HFFc6 (cell line): ENCODE results near the gene MYMX. TPM values are rescaled to one million over a fixed set of nuclear protein-coding genes. Genes with fewer than 3 reads are reported as not detected.
A peak's percentile ranks its signal among the peaks of the same experiment; 100 is the strongest.

Experiments
- DNase-seq: peaks from one replicate; pipeline ENCODE4 v3.0.0-alpha.2; 2018
- H3K27ac Mint-ChIP-seq: 2 replicates; pipeline ENCODE4 v1.8.0; 2020; ENCODE audit warnings: mild to moderate bottlenecking, mixed read lengths
- H3K27me3 Mint-ChIP-seq: 2 replicates; pipeline ENCODE4 v1.8.0; 2021; ENCODE audit warnings: mild to moderate bottlenecking, moderate library complexity, mixed read lengths; ENCODE audit not compliant: insufficient read depth
- H3K36me3 Mint-ChIP-seq: 2 replicates; pipeline ENCODE4 v1.8.0; 2021; ENCODE audit warnings: low read depth, mixed read lengths
- H3K4me1 Mint-ChIP-seq: 2 replicates; pipeline ENCODE4 v1.8.0; 2020; ENCODE audit warnings: low read depth, mixed read lengths
- H3K4me3 Mint-ChIP-seq: 2 replicates; pipeline ENCODE4 v1.8.0; 2020; ENCODE audit warnings: mild to moderate bottlenecking, moderate library complexity, mixed read lengths
- H3K9me3 Mint-ChIP-seq: 2 replicates; pipeline ENCODE4 v1.8.0; 2020; ENCODE audit warnings: mild to moderate bottlenecking, mixed read lengths
- CTCF ChIP-seq: fragments of 200-600 bp; sonication (generic); IDR thresholded peaks from 2 replicates; pipeline ENCODE4 v1.5.0; 2021; ENCODE audit warnings: antibody characterized with exemption, mild to moderate bottlenecking
- total RNA-seq, 6 experiments: library from RNA; stranded (reverse); fragmentation: NEBNext Ultra II Directional; extraction: Animal tissue kit (Norgen Biotek cat#: 25700); gene quantifications; 2 replicates in 1 of 6; 3 replicates in 5 of 6; pipeline ENCODE4 v1.2.3, GENCODE V29; 2021

Gene MYMX
- total RNA-seq, 6 experiments from 2014 or later, result not detected

- peak; percentile 99 for TF ChIP-seq CTCF
- DNase-seq, result no peak
- H3K27me3 Mint-ChIP-seq, result peaks cover 4% of the 10 kb centered on the region
- no peaks in the 10 kb centered on the region for H3K9me3 Mint-ChIP-seq
- H3K4me1 Mint-ChIP-seq, result peaks cover 50% of the 10 kb centered on the region
- peak overlapping the region; percentile 86 for H3K4me3 Mint-ChIP-seq
- H3K36me3 Mint-ChIP-seq, result no peaks in the 10 kb centered on the region
- peak overlapping the region; percentile 96 for H3K27ac Mint-ChIP-seq
Measured at GRCh38 chr6:44237813-44238433, 21.2 kb downstream of the MYMX start.

- DNase-seq, result no peak
- H3K4me3 Mint-ChIP-seq, result peak overlapping the region; percentile 86; the same call in 1 of the 2 replicates
- no peaks in the 10 kb centered on the region for H3K9me3 Mint-ChIP-seq
- peak overlapping the region; percentile 96 for H3K27ac Mint-ChIP-seq
- peaks cover 2% of the 10 kb centered on the region; the same call in 1 of the 2 replicates for H3K27me3 Mint-ChIP-seq
- no peak for TF ChIP-seq CTCF
- H3K36me3 Mint-ChIP-seq, result no peaks in the 10 kb centered on the region
- H3K4me1 Mint-ChIP-seq, result peaks cover 45% of the 10 kb centered on the region
Measured at GRCh38 chr6:44238687-44239350, 22.1 kb downstream of the MYMX start.

DNA sequence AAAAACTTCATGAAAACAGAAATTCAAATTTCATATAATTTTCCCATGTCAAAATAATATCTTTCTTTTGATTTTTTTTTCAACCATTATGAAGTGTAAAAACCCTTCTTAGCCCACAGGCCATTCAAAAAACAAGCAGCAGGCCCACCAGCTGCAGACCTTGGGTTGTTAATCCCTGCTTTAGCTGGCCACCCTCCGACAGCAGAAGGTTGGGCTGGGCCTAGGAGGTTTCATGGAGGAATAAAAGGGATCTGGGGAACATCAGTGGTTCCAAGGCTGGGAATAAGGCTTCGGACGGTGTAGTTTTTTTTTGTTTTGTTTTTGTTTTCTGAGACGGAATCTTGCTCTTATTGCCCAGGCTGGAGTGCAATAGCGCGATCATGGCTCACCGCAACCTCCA lies 26.6 kb downstream of the MYMX start:
- Mint-ChIP-seq H3K36me3 (peaks cover 16% of the 10 kb centered on the region), H3K9me3 (peaks cover 12% of the 10 kb centered on the region), H3K4me1 (peaks cover 16% of the 10 kb centered on the region), H3K4me3 (no peak overlapping the region), H3K27ac (no peak overlapping the region), H3K27me3 (peaks cover 9% of the 10 kb centered on the region)
- TF ChIP-seq CTCF, result no peak
- DNase-seq, result no peak

DNA sequence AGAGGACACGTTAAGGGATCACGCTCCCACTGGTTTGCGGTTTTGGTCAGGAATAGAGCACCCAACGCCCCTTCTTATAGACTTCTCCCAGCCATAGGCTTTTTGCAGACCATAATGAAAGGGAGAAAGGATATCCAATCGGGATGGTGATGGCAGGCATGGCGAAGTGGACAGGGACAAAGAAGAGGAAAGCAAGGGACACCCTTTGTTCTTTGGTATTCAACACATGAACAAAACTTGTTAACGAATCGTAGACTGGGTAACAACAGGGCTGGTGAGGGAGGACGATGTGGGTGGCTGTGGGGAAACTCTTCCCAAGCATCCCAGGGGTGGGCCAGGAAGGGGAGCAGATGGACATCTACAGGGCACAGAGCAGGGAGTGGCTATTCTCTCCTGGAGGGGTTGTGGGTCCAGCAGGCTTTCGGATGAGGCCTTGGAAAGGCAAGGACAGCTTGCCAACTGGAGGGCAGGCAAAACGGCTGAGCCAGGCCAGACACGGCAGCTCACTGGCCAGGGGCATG lies 28.7 kb downstream of the MYMX start:
- no peak for TF ChIP-seq CTCF
- Mint-ChIP-seq H3K4me3 (peak overlapping the region; percentile 98), H3K27ac (peak overlapping the region; percentile 25), H3K9me3 (peaks cover 12% of the 10 kb centered on the region), H3K36me3 (peaks cover 37% of the 10 kb centered on the region), H3K4me1 (peaks cover 32% of the 10 kb centered on the region), H3K27me3 (peaks cover 14% of the 10 kb centered on the region)
- DNase-seq, result no peak

- Mint-ChIP-seq H3K4me1 (peaks cover 39% of the 10 kb centered on the region), H3K36me3 (peaks cover 44% of the 10 kb centered on the region), H3K27me3 (peaks cover 15% of the 10 kb centered on the region), H3K9me3 (peaks cover 12% of the 10 kb centered on the region), H3K27ac (peak overlapping the region; percentile 98), H3K4me3 (peak overlapping the region; percentile 98)
- DNase-seq, result peak; percentile 71
- peak; percentile 57 for TF ChIP-seq CTCF
Measured at GRCh38 chr6:44245912-44246662, 29.4 kb downstream of the MYMX start.
